Gastroesophageal sphincter (tissue), 4 donors: ENCODE measurements around the gene MAPK8IP2. TPM values are rescaled to one million over a fixed set of nuclear protein-coding genes. Genes with fewer than 3 reads are reported as not detected.
A peak's percentile ranks its signal among the peaks of the same experiment; 100 is the strongest.
"Not testable (repeated sequence)": the region's sequence is repeated elsewhere in the genome, so short reads cannot be mapped to it uniquely, and the experiment has no call there.

ENCODE experiments used
- ATAC-seq: fragments of 150-250 bp; one replicate; pipeline ENCODE4 v1.9.1; 2016; ENCODE audit warnings: mild to moderate bottlenecking, moderate library complexity
- H3K27ac ChIP-seq, 4 donors: fragments of 200-600 bp; sonication (generic) in 3 of 4; 1 replicate in 3 of 4; 2 replicates in 1 of 4; pipeline ENCODE4 v1.5.1; 2016 to 2019
- H3K27me3 ChIP-seq: fragments of 200-600 bp; sonication (generic); one replicate; pipeline ENCODE4 v1.5.1; 2019
- H3K36me3 ChIP-seq, 2 donors: fragments of 200-600 bp; sonication (generic); one replicate each; pipeline ENCODE4 v1.5.1; 2019; ENCODE audit warnings: control low read depth in 1 of 2
- H3K4me1 ChIP-seq, 3 donors: fragments of 200-600 bp; sonication (generic); 1 replicate in 2 of 3; 2 replicates in 1 of 3; pipeline ENCODE4 v1.5.1; 2016 to 2019; ENCODE audit warnings: control low read depth in 2 of 3
- H3K4me3 ChIP-seq, 2 donors: fragments of 200-600 bp; sonication (generic); one replicate each; pipeline ENCODE4 v1.5.1; 2019; ENCODE audit warnings: mild to moderate bottlenecking in 1 of 2, moderate library complexity in 1 of 2
- H3K9me3 ChIP-seq, 3 donors: fragments of 200-600 bp; sonication (generic); one replicate each; pipeline ENCODE4 v1.5.1; 2017 to 2019; ENCODE audit warnings: control low read depth in 2 of 3
- CTCF ChIP-seq, 4 experiments: fragments of 200-600 bp in 2 of 4; fragments of 450-650 bp in 2 of 4; sonication (generic) in 1 of 4; IDR thresholded peaks; one replicate each; pipeline ENCODE4 v1.5.1; 2017 to 2019; ENCODE audit warnings: antibody characterized with exemption in 4 of 4, mild to moderate bottlenecking in 2 of 4, moderate library complexity in 2 of 4
- EP300 ChIP-seq: sonication (generic); formaldehyde crosslinking; IDR thresholded peaks from one replicate; pipeline ENCODE4 v1.6.1; 2017; ENCODE audit warnings: antibody characterized with exemption, mild to moderate bottlenecking
- POLR2A ChIP-seq, 2 donors: fragments of 450-650 bp; IDR thresholded peaks; one replicate each; pipeline ENCODE4 v1.6.1; 2017; ENCODE audit warnings: antibody characterized with exemption in 2 of 2, mild to moderate bottlenecking in 2 of 2, moderate library complexity in 1 of 2
- POLR2AphosphoS5 ChIP-seq: sonication (generic); formaldehyde crosslinking; IDR thresholded peaks from one replicate; pipeline ENCODE4 v1.6.1; 2017; ENCODE audit warnings: antibody characterized with exemption
- WGBS, 2 donors: methylation state at CpG; one replicate each; pipeline ENCODE4 v1.1.5; 2018; ENCODE audit warnings: low coverage in 1 of 2; 5-methylcytosine and 5-hydroxymethylcytosine counted together
- total RNA-seq, 4 donors: library from RNA; depleted of rRNA; stranded (reverse); fragments of >200 nt; gene quantifications; one replicate each; pipeline ENCODE4 v1.1.0, GENCODE V29; 2016

MAPK8IP2 gene
- total RNA-seq, 4 donors from 2014 or later, result 0.93 to 3.7 (median 2.3) TPM

GRCh38 chr22:50628543-50629134, 28.0 kb downstream of the MAPK8IP2 start:
- H3K4me3 ChIP-seq, result peak overlapping the region; percentile 71 to 76
- no peaks in the 10 kb centered on the region for H3K27me3 ChIP-seq
- no peak for ATAC-seq
- TF ChIP-seq CTCF (IDR thresholded peaks at IDR 0.05) (no peak), EP300 (no peak), POLR2AphosphoS5 (no peak), POLR2A (IDR thresholded peaks at IDR 0.05) (no peak)
- peaks cover 0 to 26% (median 14%) of the 10 kb centered on the region in 3 donors for H3K4me1 ChIP-seq
- peaks cover 0 to 25% of the 10 kb centered on the region in 2 donors for H3K36me3 ChIP-seq
- H3K27ac ChIP-seq, result peak overlapping the region in 3 of 4 donors; percentile 81 to 87 (median 86)
- 64% methylated on average over 5 to 7 of the region's 16 CpGs for WGBS, 2 donors
- no peaks in the 10 kb centered on the region for H3K9me3 ChIP-seq

GRCh38 chr22:50630376-50630775, 29.8 kb downstream of the MAPK8IP2 start:
- Histone ChIP-seq H3K4me1 (peaks cover 0 to 26% (median 14%) of the 10 kb centered on the region in 3 donors), H3K27ac (no peak overlapping the region), H3K9me3 (no peaks in the 10 kb centered on the region), H3K27me3 (no peaks in the 10 kb centered on the region), H3K4me3 (no peak overlapping the region), H3K36me3 (peaks cover 0 to 14% of the 10 kb centered on the region in 2 donors)
- 89 to 93% methylated on average over 3 to 4 of the region's 5 CpGs for WGBS, 2 donors
- ATAC-seq, result no peak
- TF ChIP-seq CTCF (IDR thresholded peaks at IDR 0.05) (no peak), EP300 (no peak), POLR2AphosphoS5 (no peak), POLR2A (IDR thresholded peaks at IDR 0.05) (no peak)

- Histone ChIP-seq H3K36me3 (no peaks in the 10 kb centered on the region), H3K27ac (no peak overlapping the region), H3K4me1 (peaks cover 0 to 9% (median 6%) of the 10 kb centered on the region in 3 donors), H3K9me3 (no peaks in the 10 kb centered on the region), H3K4me3 (no peak overlapping the region), H3K27me3 (no peaks in the 10 kb centered on the region)
- ATAC-seq, result no peak
- no peak for TF ChIP-seq POLR2A (IDR thresholded peaks at IDR 0.05)
- TF ChIP-seq POLR2AphosphoS5, result no peak
- TF ChIP-seq CTCF (IDR thresholded peaks at IDR 0.05), result no peak
- no peak for TF ChIP-seq EP300
- 86% methylated on average over 4 of the region's 5 CpGs for WGBS, 2 donors
Observed at GRCh38 chr22:50633086-50633485, 32.5 kb downstream of the MAPK8IP2 start.

GRCh38 chr22:50633771-50634170, 33.2 kb downstream of the MAPK8IP2 start:
- peaks cover 0 to 4% (median 2%) of the 10 kb centered on the region in 3 donors for H3K4me1 ChIP-seq
- no peak for TF ChIP-seq CTCF (IDR thresholded peaks at IDR 0.05)
- TF ChIP-seq EP300, result no peak
- TF ChIP-seq POLR2AphosphoS5, result no peak
- no peak for TF ChIP-seq POLR2A (IDR thresholded peaks at IDR 0.05)
- H3K4me3 ChIP-seq, result no peak overlapping the region
- no peak for ATAC-seq
- 78 to 92% methylated on average over 3 to 8 of the region's 11 CpGs for WGBS, 2 donors
- H3K36me3 ChIP-seq, result no peaks in the 10 kb centered on the region
- no peak overlapping the region for H3K27ac ChIP-seq
- H3K9me3 ChIP-seq, result no peaks in the 10 kb centered on the region
- H3K27me3 ChIP-seq, result no peaks in the 10 kb centered on the region

- Histone ChIP-seq H3K27ac (no peak overlapping the region), H3K4me3 (no peak overlapping the region), H3K9me3 (no peaks in the 10 kb centered on the region), H3K4me1 (no peaks in the 10 kb centered on the region), H3K27me3 (no peaks in the 10 kb centered on the region), H3K36me3 (no peaks in the 10 kb centered on the region)
- no CpG with 5 or more reads among the region's 11 CpGs for WGBS, 2 donors
- no peak for TF ChIP-seq POLR2AphosphoS5
- no peak for TF ChIP-seq POLR2A (IDR thresholded peaks at IDR 0.05)
- no peak for TF ChIP-seq EP300
- TF ChIP-seq CTCF (IDR thresholded peaks at IDR 0.05), result no peak
- ATAC-seq, result no peak
Observed at GRCh38 chr22:50635591-50635990, 35.0 kb downstream of the MAPK8IP2 start.

- not testable (repeated sequence) for H3K4me3 ChIP-seq, H3K27ac ChIP-seq, H3K36me3 ChIP-seq, H3K9me3 ChIP-seq, ATAC-seq
- peaks cover 41% of the 10 kb centered on the region for H3K27me3 ChIP-seq
- 99 to 100% methylated on average over 1 to 11 of the region's 12 CpGs for WGBS, 2 donors
- peaks cover 0 to 14% (median 5%) of the 10 kb centered on the region in 3 donors for H3K4me1 ChIP-seq
Observed at GRCh38 chr22:50640296-50640695, 39.7 kb downstream of the MAPK8IP2 start.
